Thyroid gland (tissue), 4 donors: Measurements from ENCODE around the gene DSG3.

Experiments
- CTCF ChIP-seq, 6 experiments: fragments of 200-600 bp in 3 of 6; fragments of 450-650 bp in 3 of 6; sonication (generic) in 3 of 6; IDR thresholded peaks; one replicate each; pipeline ENCODE4 v1.5.1; 2016 to 2019; ENCODE audit warnings: antibody characterized with exemption in 6 of 6, mild to moderate bottlenecking in 2 of 6, inconsistent platforms in 1 of 6, moderate library complexity in 1 of 6
- POLR2A ChIP-seq, 2 donors: fragments of 450-650 bp; IDR thresholded peaks; one replicate each; pipeline ENCODE4 v1.6.1; 2017; ENCODE audit warnings: antibody characterized with exemption in 2 of 2, mild to moderate bottlenecking in 2 of 2, moderate library complexity in 1 of 2

GRCh38 chr18:31490387-31490786, 42.8 kb downstream of the DSG3 start:
- TF ChIP-seq CTCF (IDR thresholded peaks at IDR 0.05) (no peak), POLR2A (IDR thresholded peaks at IDR 0.05) (no peak)
